Heart right ventricle (tissue), 16 donors: ENCODE measurements around the gene DNAJB6. TPM values are rescaled to one million over a fixed set of nuclear protein-coding genes. Genes with fewer than 3 reads are reported as not detected.

ENCODE experiments used
- ATAC-seq, 8 donors: fragments of 200-7000 bp; cut with Tn5 transposase; one replicate each; pipeline ENCODE4 v1.9.1; 2020; ENCODE audit warnings: mild to moderate bottlenecking in 8 of 8, moderate library complexity in 8 of 8, moderate number of reproducible peaks in 1 of 8
- DNase-seq, 2 donors: peaks; one replicate each; pipeline ENCODE4 v3.0.0-alpha.2; 2020
- H3K27ac ChIP-seq, 10 donors: fragments of 200-600 bp; sonication (generic) in 2 of 10; one replicate each; pipeline versions ENCODE4 v1.5.0 to v1.8.0; 2020 to 2022; ENCODE audit warnings: mild to moderate bottlenecking in 3 of 10
- H3K27me3 ChIP-seq, 7 donors: fragments of 200-600 bp; one replicate each; pipeline ENCODE4 v1.8.0; 2021 to 2022; ENCODE audit warnings: mild to moderate bottlenecking in 2 of 7
- H3K36me3 ChIP-seq, 9 donors: fragments of 200-600 bp; sonication (generic) in 1 of 9; one replicate each; pipeline versions ENCODE4 v1.5.0 to v1.8.0; 2020 to 2022; ENCODE audit warnings: mild to moderate bottlenecking in 2 of 9
- H3K4me1 ChIP-seq, 9 donors: fragments of 200-600 bp; sonication (generic) in 1 of 9; one replicate each; pipeline versions ENCODE4 v1.5.0 to v1.8.0; 2020 to 2022; ENCODE audit warnings: mild to moderate bottlenecking in 4 of 9
- H3K4me3 ChIP-seq, 10 donors: fragments of 200-600 bp; sonication (generic) in 2 of 10; one replicate each; pipeline versions ENCODE4 v1.5.0 to v1.8.0; 2020 to 2022; ENCODE audit warnings: mild to moderate bottlenecking in 7 of 10, moderate library complexity in 2 of 10
- H3K9me3 ChIP-seq, 11 donors: fragments of 200-600 bp in 10 of 11; sonication (generic) in 2 of 11; one replicate each; pipeline versions ENCODE4 v1.5.0 to v1.8.0; 2013 to 2022; ENCODE audit warnings: mild to moderate bottlenecking in 2 of 11, control low read depth in 1 of 11, moderate library complexity in 1 of 11
- CTCF ChIP-seq, 9 donors: fragments of 200-600 bp; sonication (generic) in 2 of 9; IDR thresholded peaks; one replicate each; pipeline versions ENCODE4 v1.5.0 to v1.8.0; 2021 to 2022; ENCODE audit warnings: antibody characterized with exemption in 9 of 9, mild to moderate bottlenecking in 5 of 9, moderate library complexity in 1 of 9
- WGBS, 2 donors: extraction: QIAGEN DNeasy Blood & Tissue Kit; methylation state at CpG; one replicate each; pipeline ENCODE4 v1.1.7; 2013; ENCODE audit warnings: inconsistent platforms in 1 of 2; 5-methylcytosine and 5-hydroxymethylcytosine counted together
- intact Hi-C, 10 donors: fragments of 100-400 bp; cut with DNase I; formaldehyde crosslinking; loops; one replicate each; pipeline versions ENCODE4 v1.11.1 to v1.14.2; 2022
- polyA plus RNA-seq, 2 donors: library from polyadenylated mRNA; stranded (reverse); fragments of 200-250 nt; gene quantifications; one replicate each; pipeline ENCODE4 v1.2.3, GENCODE V29; 2013
- total RNA-seq, 10 donors: library from RNA; stranded (reverse); fragmentation: NEBNext Ultra II Directional in 3 of 10; extraction: Animal tissue kit (Norgen Biotek cat#: 25700) in 3 of 10; gene quantifications; one replicate each; pipeline versions ENCODE4 v1.2.1 to v1.2.4, GENCODE V29; 2021 to 2023
- donor health status: Arrhythmogenic right ventricular cardiomyopathy.
- donor health status: ischemic (EF 13 %, LVEDD 7.1; RV severe dilation, severe dysfunction).
- donor health status: healthy with polysubstance abuse.
- donor health status: DM: no; HTN: yes; CAD: no.
- donor health status: DM: no; HTN: no; CAD: no.
- donor health status: ischemic (EF 25% LVEDD 6.9; RV normal size, moderate dysfunction).
- donor health status: ischemic (EF 25% LVEDD 5.7; RV mildly dilated, moderate dysfunction).
- donor health status: healthy.
- donor health status: DM: yes; HTN: yes; CAD: no.
- donor health status: Ischemic cardiomyopathy.
- donor health status: ischemic (EF 35%, LVEDD 5.7; RV mildly dilated, moderate dysfunction).
- donor health status: nonischemic (EF 11% LVEDD 7.7; RV severe dilation, severe dysfunction).
- donor health status: DM: yes; HTN: yes; CAD: no.
- donor health status: PGD.
- donor health status: ischemic (EF 29% LVEDD 5.4; RV normal size, mild dysfunction).
- donor health status: nonischemic (EF 23%, LVEDD 6.1; RV moderate dilation, normal function).

DNAJB6 gene
- total and polyA plus RNA-seq, 12 donors = 114 to 200 (median 183) TPM

GRCh38 chr7:157423348-157423747, 86.5 kb downstream of the DNAJB6 start:
- intact Hi-C loops = no loop called here
- Histone ChIP-seq H3K4me3 (peak overlapping the region in 1 of 10 donors; percentile 8), H3K36me3 (peaks cover 0 to 23% (median 0%) of the 10 kb centered on the region in 9 donors), H3K27me3 (no peaks in the 10 kb centered on the region), H3K27ac (peak overlapping the region in 7 of 10 donors; percentile 29 to 67 (median 51)), H3K9me3 (no peaks in the 10 kb centered on the region), H3K4me1 (peaks cover 0 to 16% (median 9%) of the 10 kb centered on the region in 9 donors)
- DNase-seq (no peak), ATAC-seq (peak in 7 of 8 donors; percentile 6 to 77 (median 62))
- TF ChIP-seq CTCF (IDR thresholded peaks at IDR 0.05) = no peak
- WGBS, 2 donors = 37 to 43% methylated on average over 12 of the region's 12 CpGs

GRCh38 chr7:157423886-157424565, 87.2 kb downstream of the DNAJB6 start:
- H3K27me3 ChIP-seq = no peaks in the 10 kb centered on the region
- no peaks in the 10 kb centered on the region for H3K9me3 ChIP-seq
- peak overlapping the region in 1 of 10 donors; percentile 8 for H3K4me3 ChIP-seq
- TF ChIP-seq CTCF (IDR thresholded peaks at IDR 0.05) = no peak
- 81 to 82% methylated on average over 31 of the region's 31 CpGs for WGBS, 2 donors
- peaks cover 0 to 16% (median 9%) of the 10 kb centered on the region in 9 donors for H3K4me1 ChIP-seq
- H3K36me3 ChIP-seq = peaks cover 0 to 16% (median 0%) of the 10 kb centered on the region in 9 donors
- ATAC-seq (peak in 1 of 8 donors; percentile 13), DNase-seq (no peak)
- intact Hi-C loops = no loop called here
- H3K27ac ChIP-seq = peak overlapping the region in 7 of 10 donors; percentile 29 to 67 (median 49)

GRCh38 chr7:157425137-157425731, 88.4 kb downstream of the DNAJB6 start:
- TF ChIP-seq CTCF (IDR thresholded peaks at IDR 0.05) = no peak
- H3K9me3 ChIP-seq = no peaks in the 10 kb centered on the region
- intact Hi-C loops = no loop called here
- ATAC-seq = peak in 1 of 8 donors; percentile 21
- 82 to 84% methylated on average over 18 of the region's 18 CpGs for WGBS, 2 donors
- no peaks in the 10 kb centered on the region for H3K27me3 ChIP-seq
- no peak overlapping the region for H3K4me3 ChIP-seq
- H3K27ac ChIP-seq = no peak overlapping the region
- peaks cover 0 to 16% (median 9%) of the 10 kb centered on the region in 9 donors for H3K4me1 ChIP-seq
- H3K36me3 ChIP-seq = peaks cover 0 to 16% (median 0%) of the 10 kb centered on the region in 9 donors
- no peak for DNase-seq

GRCh38 chr7:157425761-157426160, 89.0 kb downstream of the DNAJB6 start:
- Histone ChIP-seq H3K4me3 (no peak overlapping the region), H3K27ac (no peak overlapping the region), H3K4me1 (peaks cover 0 to 16% (median 9%) of the 10 kb centered on the region in 9 donors), H3K27me3 (no peaks in the 10 kb centered on the region), H3K9me3 (no peaks in the 10 kb centered on the region), H3K36me3 (peaks cover 0 to 16% (median 0%) of the 10 kb centered on the region in 9 donors)
- intact Hi-C loops = no loop called here
- ATAC-seq = no peak
- no peak for DNase-seq
- TF ChIP-seq CTCF (IDR thresholded peaks at IDR 0.05) = no peak
- whole genome bisulfite sequencing, 2 donors = 94% methylated on average over 19 of the region's 19 CpGs
